ENCODE data around the gene RNF115.

The RNF115 gene

GRCh38 chr1:145758575-145758974 is 65.3 kb downstream of the RNF115 start:
- Histone ChIP-seq H3K4me1 (ENCODE audit: control insufficient read depth, low read length) (no peaks in the 10 kb centered on the region), H3K9me3 (ENCODE audit: control insufficient read depth, insufficient read depth, low read length) (peaks cover 14% of the 10 kb centered on the region; the same call in 1 of the 2 replicates), H3K79me2 (ENCODE audit: control insufficient read depth, low read length) (no peaks in the 10 kb centered on the region), H4K20me1 (ENCODE audit: control insufficient read depth, insufficient read depth, low read depth, low read length) (no peaks in the 10 kb centered on the region), H3K9me2 (replicated peaks; ENCODE audit: control insufficient read depth, low read length) (no peaks in the 10 kb centered on the region), H3K4me2 (ENCODE audit: low read length) (no peak overlapping the region), H3F3A (ENCODE audit: control insufficient read depth, insufficient read depth) (no peaks in the 10 kb centered on the region), H3K4me3 (ENCODE audit: low read length) (no peak overlapping the region), H3K36me3 (ENCODE audit: control insufficient read depth, low read length) (peaks cover 20% of the 10 kb centered on the region), H3K27ac (ENCODE audit: low read depth, low read length) (no peak overlapping the region), H3K27me3 (ENCODE audit: control insufficient read depth, low read length) (no peaks in the 10 kb centered on the region)
- TF ChIP-seq EZH2phosphoT487 (IDR thresholded peaks at IDR 0.05; ENCODE audit: borderline replicate concordance, low read length) (no peak), CTCF (IDR thresholded peaks at IDR 0.05; ENCODE audit: low read depth, low read length, poor library complexity, severe bottlenecking) (no peak)

- no peak overlapping the region for H3K4me2 ChIP-seq (ENCODE audit: low read length)
Observed at GRCh38 chr1:145758116-145758515, 65.8 kb downstream of the RNF115 start.

GRCh38 chr1:145757420-145757819 is 66.5 kb downstream of the RNF115 start:
- Histone ChIP-seq H3K4me3 (ENCODE audit: low read length) (no peak overlapping the region), H3K27ac (ENCODE audit: low read depth, low read length) (no peak overlapping the region), H4K20me1 (ENCODE audit: control insufficient read depth, insufficient read depth, low read depth, low read length) (no peaks in the 10 kb centered on the region), H3K4me1 (ENCODE audit: control insufficient read depth, low read length) (no peaks in the 10 kb centered on the region), H3K27me3 (ENCODE audit: control insufficient read depth, low read length) (no peaks in the 10 kb centered on the region), H3F3A (ENCODE audit: control insufficient read depth, insufficient read depth) (no peaks in the 10 kb centered on the region), H3K36me3 (ENCODE audit: control insufficient read depth, low read length) (peaks cover 18% of the 10 kb centered on the region), H3K4me2 (ENCODE audit: low read length) (no peak overlapping the region), H3K79me2 (ENCODE audit: control insufficient read depth, low read length) (no peaks in the 10 kb centered on the region), H3K9me2 (replicated peaks; ENCODE audit: control insufficient read depth, low read length) (no peaks in the 10 kb centered on the region), H3K9me3 (ENCODE audit: control insufficient read depth, insufficient read depth, low read length) (peaks cover 12% of the 10 kb centered on the region; the same call in 1 of the 2 replicates)
- no peak for TF ChIP-seq CTCF (IDR thresholded peaks at IDR 0.05; ENCODE audit: low read depth, low read length, poor library complexity, severe bottlenecking)
- TF ChIP-seq EZH2phosphoT487 (IDR thresholded peaks at IDR 0.05; ENCODE audit: borderline replicate concordance, low read length), result no peak

More at GRCh38 chr1:145758116-145758515, 65.8 kb downstream of the RNF115 start:
- H3K27me3 ChIP-seq (ENCODE audit: control insufficient read depth, low read length), result no peaks in the 10 kb centered on the region
- no peaks in the 10 kb centered on the region for H3K79me2 ChIP-seq (ENCODE audit: control insufficient read depth, low read length)
- no peak overlapping the region for H3K27ac ChIP-seq (ENCODE audit: low read depth, low read length)
- H3K9me3 ChIP-seq (ENCODE audit: control insufficient read depth, insufficient read depth, low read length), result peaks cover 14% of the 10 kb centered on the region; the same call in 1 of the 2 replicates
- TF ChIP-seq CTCF (IDR thresholded peaks at IDR 0.05; ENCODE audit: low read depth, low read length, poor library complexity, severe bottlenecking), result no peak
- no peak for TF ChIP-seq EZH2phosphoT487 (IDR thresholded peaks at IDR 0.05; ENCODE audit: borderline replicate concordance, low read length)
- no peak overlapping the region for H3K4me3 ChIP-seq (ENCODE audit: low read length)
- no peaks in the 10 kb centered on the region for H4K20me1 ChIP-seq (ENCODE audit: control insufficient read depth, insufficient read depth, low read depth, low read length)
- no peaks in the 10 kb centered on the region for H3K9me2 ChIP-seq (replicated peaks; ENCODE audit: control insufficient read depth, low read length)
- no peaks in the 10 kb centered on the region for H3K4me1 ChIP-seq (ENCODE audit: control insufficient read depth, low read length)
- H3K36me3 ChIP-seq (ENCODE audit: control insufficient read depth, low read length), result peaks cover 21% of the 10 kb centered on the region
- no peaks in the 10 kb centered on the region for H3F3A ChIP-seq (ENCODE audit: control insufficient read depth, insufficient read depth)

Data from DOHH2 (cell line).